SK-N-SH (cell line): ENCODE measurements around the gene MACROH2A2. TPM values are rescaled to one million over a fixed set of nuclear protein-coding genes. Genes with fewer than 3 reads are reported as not detected.

Source experiments
- CTCF ChIA-PET: fragments of 300-600, 350-600 bp; formaldehyde crosslinking; extraction: SDS; loops from one replicate; lab custom pipeline; 2021; lab: Yijun Ruan, JAX
- POLR2A ChIA-PET: fragments of 350-600 bp; sonication (Branson Sonifier 250); formaldehyde crosslinking; extraction: SDS; loops from one replicate; lab custom pipeline; 2020; ENCODE audit warnings: antibody characterized with exemption, inconsistent platforms; lab: Yijun Ruan, JAX
- DNase-seq: peaks from one replicate; pipeline ENCODE4 v3.0.0; 2012
- H2AFZ ChIP-seq: fragments of 200-600 bp; sonication (generic); 2 replicates; pipeline ENCODE4 v1.8.1; 2016; ENCODE audit warnings: antibody characterized with exemption, mild to moderate bottlenecking, low read depth
- H3F3A ChIP-seq: fragments of 200-600 bp; sonication (generic); replicated peaks from 2 replicates; pipeline ENCODE3; 2016; ENCODE audit warnings: antibody characterized with exemption, mild to moderate bottlenecking; ENCODE audit not compliant: insufficient read depth
- H3K27ac ChIP-seq, 2 experiments: fragments of 200-500 bp in 1 of 2; fragments of 200-600 bp in 1 of 2; sonication (Bioruptor generic) in 1 of 2; sonication (generic), shearing (Covaris generic) in 1 of 2; 2 replicates each; pipeline versions ENCODE4 v1.5.1 to v1.6.1; 2014 to 2016; ENCODE audit warnings: low read depth in 2 of 2, inconsistent platforms in 1 of 2, low read length in 1 of 2, mild to moderate bottlenecking in 1 of 2, mixed read lengths in 1 of 2
- H3K27me3 ChIP-seq: fragments of 200-600 bp; sonication (generic), shearing (Covaris generic); 2 replicates; pipeline ENCODE4 v1.6.1; 2016; ENCODE audit warnings: mixed run types; ENCODE audit not compliant: insufficient read depth
- H3K36me3 ChIP-seq, 2 experiments: fragments of 200-500 bp in 1 of 2; fragments of 200-600 bp in 1 of 2; sonication (Bioruptor generic) in 1 of 2; sonication (generic) in 1 of 2; replicated peaks in 1 of 2; 2 replicates each; pipeline versions ENCODE3 to v1.5.1; 2014 to 2016; ENCODE audit warnings: low read length in 1 of 2, mild to moderate bottlenecking in 1 of 2; ENCODE audit not compliant: insufficient read depth in 2 of 2, control insufficient read depth in 1 of 2
- H3K4me1 ChIP-seq, 2 experiments: fragments of 200-500 bp in 1 of 2; fragments of 200-600 bp in 1 of 2; sonication (Bioruptor generic) in 1 of 2; sonication (generic), shearing (Covaris generic) in 1 of 2; 2 replicates each; pipeline versions ENCODE4 v1.5.1 to v1.6.1; 2014 to 2016; ENCODE audit warnings: low read depth in 1 of 2, low read length in 1 of 2, mixed run types in 1 of 2; ENCODE audit not compliant: insufficient read depth in 2 of 2, control insufficient read depth in 1 of 2
- H3K4me2 ChIP-seq: fragments of 200-600 bp; sonication (generic), shearing (Covaris generic); 2 replicates; pipeline ENCODE4 v1.6.1; 2017; ENCODE audit warnings: mixed run types
- H3K4me3 ChIP-seq, 2 experiments: fragments of 200-500 bp in 1 of 2; fragments of 200-600 bp in 1 of 2; sonication (Bioruptor generic) in 1 of 2; sonication (generic), shearing (Covaris generic) in 1 of 2; 2 replicates each; pipeline versions ENCODE4 v1.5.1 to v1.8.1; 2014 to 2016; ENCODE audit warnings: low read depth in 2 of 2, inconsistent platforms in 1 of 2, low read length in 1 of 2, mild to moderate bottlenecking in 1 of 2, mixed read lengths in 1 of 2, moderate library complexity in 1 of 2
- H3K79me2 ChIP-seq: fragments of 200-600 bp; sonication (generic); 2 replicates; pipeline ENCODE4 v1.8.1; 2017; ENCODE audit warnings: mild to moderate bottlenecking; ENCODE audit not compliant: insufficient read depth
- H3K9ac ChIP-seq: fragments of 200-600 bp; sonication (generic); 2 replicates; pipeline ENCODE4 v1.6.1; 2017; ENCODE audit warnings: mixed run types
- H3K9me2 ChIP-seq: fragments of 200-600 bp; sonication (generic); 2 replicates; pipeline ENCODE4 v1.6.1; 2017; ENCODE audit warnings: mixed run types
- H3K9me3 ChIP-seq: fragments of 200-600 bp; sonication (generic); 2 replicates; pipeline ENCODE4 v1.6.1; 2017; ENCODE audit warnings: mixed run types, mild to moderate bottlenecking, moderate library complexity
- H4K20me1 ChIP-seq: fragments of 200-600 bp; sonication (generic); 2 replicates; pipeline ENCODE4 v1.6.1; 2017; ENCODE audit warnings: mild to moderate bottlenecking, mixed run types; ENCODE audit not compliant: insufficient read depth
- EP300 ChIP-seq, 2 experiments: IDR thresholded peaks; 2 replicates each; pipeline versions ENCODE4 v1.4.0 to v1.6.1; 2012; ENCODE audit warnings: borderline replicate concordance in 1 of 2, low read depth in 1 of 2, low read length in 1 of 2
- EZH2phosphoT487 ChIP-seq: fragments of 200-600 bp; sonication (generic); IDR thresholded peaks from 2 replicates; pipeline ENCODE4 v1.6.1; 2017; ENCODE audit warnings: low read depth, mixed run types, mild to moderate bottlenecking, antibody characterized with exemption, moderate library complexity, borderline replicate concordance
- GABPA ChIP-seq: IDR thresholded peaks from 2 replicates; pipeline ENCODE4 v1.4.0; 2012; ENCODE audit warnings: low read depth, mild to moderate bottlenecking
- GATA2 ChIP-seq: sonication (generic); formaldehyde crosslinking; IDR thresholded peaks from 2 replicates; pipeline ENCODE4 v1.5.0; 2020; ENCODE audit warnings: mild to moderate bottlenecking, missing genetic modification reagents
- JUND ChIP-seq: IDR thresholded peaks from 2 replicates; pipeline ENCODE4 v1.4.0; 2012
- MEF2A ChIP-seq: IDR thresholded peaks from 2 replicates; pipeline ENCODE4 v1.4.0; 2012; ENCODE audit warnings: low read depth, borderline replicate concordance
- MXI1 ChIP-seq: IDR thresholded peaks from 2 replicates; pipeline ENCODE4 v1.6.1; 2012; ENCODE audit warnings: mild to moderate bottlenecking, low read depth, low read length, improper control_type of control experiment
- RCOR1 ChIP-seq: fragments of 150-350 bp; IDR thresholded peaks from 2 replicates; pipeline ENCODE4 v1.6.1; 2017; ENCODE audit warnings: antibody characterized with exemption, low read length
- RFX5 ChIP-seq: IDR thresholded peaks from 2 replicates; pipeline ENCODE4 v1.6.1; 2012; ENCODE audit warnings: mild to moderate bottlenecking, improper control_type of control experiment, low read length
- SIN3A ChIP-seq: IDR thresholded peaks from 2 replicates; pipeline ENCODE4 v1.6.1; 2012; ENCODE audit warnings: low read depth, mild to moderate bottlenecking, low read length, moderate library complexity, borderline replicate concordance
- SMC3 ChIP-seq: IDR thresholded peaks from 2 replicates; pipeline ENCODE4 v1.6.1; 2012; ENCODE audit warnings: low read depth, low read length, improper control_type of control experiment
- TAF1 ChIP-seq: IDR thresholded peaks from 2 replicates; pipeline ENCODE4 v1.6.1; 2012; ENCODE audit warnings: low read depth, mild to moderate bottlenecking, low read length, moderate library complexity, borderline replicate concordance
- TCF12 ChIP-seq: IDR thresholded peaks from 2 replicates; pipeline ENCODE4 v1.4.0; 2012
- TEAD4 ChIP-seq: IDR thresholded peaks from 2 replicates; pipeline ENCODE4 v1.4.0; 2012; ENCODE audit warnings: mild to moderate bottlenecking, borderline replicate concordance; ENCODE audit not compliant: insufficient read depth
- YY1 ChIP-seq: IDR thresholded peaks from 2 replicates; pipeline ENCODE4 v1.4.0; 2012; ENCODE audit warnings: low read depth, mild to moderate bottlenecking
- WGBS: methylation state at CpG from one replicate; pipeline ENCODE4 v1.1.6; 2017; ENCODE audit warnings: low lambda C conversion rate; 5-methylcytosine and 5-hydroxymethylcytosine counted together
- polyA plus RNA-seq, 3 experiments: library from polyadenylated mRNA; depleted of rRNA; stranded (reverse); fragments of >200 nt; gene quantifications; 2 replicates each; pipeline ENCODE4 v1.2.3, GENCODE V29; 2012
- TF ChIP-seq, protein P1 (sequence below): IDR thresholded peaks from 2 replicates; pipeline ENCODE4 v1.4.0; 2012; ENCODE audit warnings: low read depth, borderline replicate concordance
- TF ChIP-seq, protein P2 (sequence below): IDR thresholded peaks from 2 replicates; pipeline ENCODE4 v1.6.1; 2012; ENCODE audit warnings: mild to moderate bottlenecking, low read depth, low read length, moderate library complexity
- TF ChIP-seq, protein P3 (sequence below): fragments of 200-600 bp; sonication (generic); IDR thresholded peaks from 2 replicates; pipeline ENCODE4 v1.6.1; 2017; ENCODE audit warnings: antibody characterized with exemption, mild to moderate bottlenecking, moderate library complexity
- TF ChIP-seq, protein P4 (sequence below): fragments of 150-350 bp; IDR thresholded peaks from 2 replicates; pipeline ENCODE4 v1.6.1; 2016; ENCODE audit warnings: mild to moderate bottlenecking, low read depth, low read length
- TF ChIP-seq, protein P5 (sequence below): IDR thresholded peaks from 2 replicates; pipeline ENCODE4 v1.4.0; 2012; ENCODE audit warnings: low read depth

The MACROH2A2 gene
- polyA plus RNA-seq, 1 of the 3 experiments (the other 2 are of a cell fraction) = 28.9 TPM

DNA sequence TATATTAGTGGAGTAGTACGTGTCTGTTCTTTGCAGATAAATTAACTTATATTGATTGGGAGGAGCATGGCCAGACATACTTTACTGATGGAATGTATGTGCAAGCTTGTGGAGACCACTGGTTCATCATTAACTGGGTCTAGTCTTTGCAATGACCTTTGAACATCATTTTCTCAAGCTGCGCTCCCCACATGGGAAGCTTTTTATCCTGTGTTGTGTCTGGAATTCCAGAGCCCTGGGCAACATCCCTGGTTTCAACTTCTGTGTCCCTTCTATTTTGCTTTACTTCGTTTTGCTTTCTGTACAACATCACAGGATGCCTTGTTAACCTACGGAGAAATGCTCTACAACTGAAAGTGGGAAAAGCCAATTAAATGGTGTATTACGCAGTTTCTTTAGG lies 38.3 kb downstream of the MACROH2A2 start:
- H3K36me3 ChIP-seq = peaks cover 14 to 34% of the 10 kb centered on the region in 2 experiments
- ChIA-PET CTCF (interaction anchor here (1.5 to 3.7 kb wide), 2 partner anchors 15 to 25 kb away, joined by 7 to 11 read pairs; no protein-coding TSS in a partner anchor), POLR2A (no interaction called here)
- H3F3A ChIP-seq = no peaks in the 10 kb centered on the region
- H3K4me3 ChIP-seq = no peak overlapping the region
- no peak for DNase-seq
- no peaks in the 10 kb centered on the region for H3K9me3 ChIP-seq
- no peak overlapping the region for H3K9ac ChIP-seq
- no peak overlapping the region for H3K27ac ChIP-seq
- no peaks in the 10 kb centered on the region for H4K20me1 ChIP-seq
- 87% methylated on average over 5 of the region's 5 CpGs for WGBS
- no peak for TF ChIP-seq YY1
- TF ChIP-seq, protein P1, sequence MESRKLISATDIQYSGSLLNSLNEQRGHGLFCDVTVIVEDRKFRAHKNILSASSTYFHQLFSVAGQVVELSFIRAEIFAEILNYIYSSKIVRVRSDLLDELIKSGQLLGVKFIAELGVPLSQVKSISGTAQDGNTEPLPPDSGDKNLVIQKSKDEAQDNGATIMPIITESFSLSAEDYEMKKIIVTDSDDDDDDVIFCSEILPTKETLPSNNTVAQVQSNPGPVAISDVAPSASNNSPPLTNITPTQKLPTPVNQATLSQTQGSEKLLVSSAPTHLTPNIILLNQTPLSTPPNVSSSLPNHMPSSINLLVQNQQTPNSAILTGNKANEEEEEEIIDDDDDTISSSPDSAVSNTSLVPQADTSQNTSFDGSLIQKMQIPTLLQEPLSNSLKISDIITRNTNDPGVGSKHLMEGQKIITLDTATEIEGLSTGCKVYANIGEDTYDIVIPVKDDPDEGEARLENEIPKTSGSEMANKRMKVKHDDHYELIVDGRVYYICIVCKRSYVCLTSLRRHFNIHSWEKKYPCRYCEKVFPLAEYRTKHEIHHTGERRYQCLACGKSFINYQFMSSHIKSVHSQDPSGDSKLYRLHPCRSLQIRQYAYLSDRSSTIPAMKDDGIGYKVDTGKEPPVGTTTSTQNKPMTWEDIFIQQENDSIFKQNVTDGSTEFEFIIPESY = no peak
- TF ChIP-seq MEF2A = no peak
- TF ChIP-seq JUND = no peak
- TF ChIP-seq EZH2phosphoT487 = no peak
- no peak for TF ChIP-seq SIN3A
- TF ChIP-seq, all 33 proteins: peak for 0
- Histone ChIP-seq H2AFZ (no peak overlapping the region), H3K4me2 (no peak overlapping the region), H3K79me2 (no peaks in the 10 kb centered on the region), H3K4me1 (no peaks in the 10 kb centered on the region), H3K27me3 (no peaks in the 10 kb centered on the region), H3K9me2 (no peaks in the 10 kb centered on the region)

DNA sequence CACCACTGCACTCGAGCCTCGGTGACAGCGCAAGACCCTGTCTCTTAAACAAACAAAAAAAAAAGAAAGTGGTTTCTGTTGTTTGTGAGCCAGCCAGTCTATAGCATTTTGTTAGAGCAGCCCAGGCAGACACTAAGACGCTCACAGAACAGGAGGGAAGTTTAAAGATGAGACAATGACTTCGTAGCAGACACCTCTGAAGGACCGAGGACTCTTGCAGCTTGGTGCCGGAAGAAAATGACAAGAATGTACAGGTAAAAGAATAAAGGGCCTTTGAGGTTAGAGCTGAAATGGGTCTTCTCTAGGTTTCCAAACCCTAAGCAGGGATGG lies 39.7 kb downstream of the MACROH2A2 start:
- no peak overlapping the region for H3K9ac ChIP-seq
- H3K36me3 ChIP-seq = peaks cover 14 to 47% of the 10 kb centered on the region in 2 experiments
- no peak for DNase-seq
- no peaks in the 10 kb centered on the region for H3K9me3 ChIP-seq
- no peaks in the 10 kb centered on the region for H3K4me1 ChIP-seq
- H4K20me1 ChIP-seq = no peaks in the 10 kb centered on the region
- 96% methylated on average over 7 of the region's 7 CpGs for WGBS
- ChIA-PET POLR2A (no interaction called here), CTCF (interaction anchor here (2.0 to 16.8 kb wide), 3 partner anchors 14 to 134 kb away, joined by 7 to 184 read pairs (median 11); no protein-coding TSS in a partner anchor)
- H3K27me3 ChIP-seq = no peaks in the 10 kb centered on the region
- no peak overlapping the region for H3K27ac ChIP-seq
- no peaks in the 10 kb centered on the region for H3F3A ChIP-seq
- no peaks in the 10 kb centered on the region for H3K9me2 ChIP-seq
- no peak overlapping the region for H3K4me2 ChIP-seq
- H2AFZ ChIP-seq = no peak overlapping the region
- H3K4me3 ChIP-seq = no peak overlapping the region
- no peaks in the 10 kb centered on the region for H3K79me2 ChIP-seq
- TF ChIP-seq JUND (no peak), RCOR1 (no peak), TAF1 (no peak), GABPA (no peak), GATA2 (CRISPR knock-in tag) (no peak), TEAD4 (no peak), TCF12 (no peak), RFX5 (no peak), MEF2A (no peak), MXI1 (no peak), EP300 (IDR thresholded peaks at IDR 0.05; ENCODE audit: borderline replicate concordance in 1 of 2, low read depth in 1 of 2, low read length in 1 of 2) (no peak), SMC3 (no peak)
- TF ChIP-seq, protein P2, sequence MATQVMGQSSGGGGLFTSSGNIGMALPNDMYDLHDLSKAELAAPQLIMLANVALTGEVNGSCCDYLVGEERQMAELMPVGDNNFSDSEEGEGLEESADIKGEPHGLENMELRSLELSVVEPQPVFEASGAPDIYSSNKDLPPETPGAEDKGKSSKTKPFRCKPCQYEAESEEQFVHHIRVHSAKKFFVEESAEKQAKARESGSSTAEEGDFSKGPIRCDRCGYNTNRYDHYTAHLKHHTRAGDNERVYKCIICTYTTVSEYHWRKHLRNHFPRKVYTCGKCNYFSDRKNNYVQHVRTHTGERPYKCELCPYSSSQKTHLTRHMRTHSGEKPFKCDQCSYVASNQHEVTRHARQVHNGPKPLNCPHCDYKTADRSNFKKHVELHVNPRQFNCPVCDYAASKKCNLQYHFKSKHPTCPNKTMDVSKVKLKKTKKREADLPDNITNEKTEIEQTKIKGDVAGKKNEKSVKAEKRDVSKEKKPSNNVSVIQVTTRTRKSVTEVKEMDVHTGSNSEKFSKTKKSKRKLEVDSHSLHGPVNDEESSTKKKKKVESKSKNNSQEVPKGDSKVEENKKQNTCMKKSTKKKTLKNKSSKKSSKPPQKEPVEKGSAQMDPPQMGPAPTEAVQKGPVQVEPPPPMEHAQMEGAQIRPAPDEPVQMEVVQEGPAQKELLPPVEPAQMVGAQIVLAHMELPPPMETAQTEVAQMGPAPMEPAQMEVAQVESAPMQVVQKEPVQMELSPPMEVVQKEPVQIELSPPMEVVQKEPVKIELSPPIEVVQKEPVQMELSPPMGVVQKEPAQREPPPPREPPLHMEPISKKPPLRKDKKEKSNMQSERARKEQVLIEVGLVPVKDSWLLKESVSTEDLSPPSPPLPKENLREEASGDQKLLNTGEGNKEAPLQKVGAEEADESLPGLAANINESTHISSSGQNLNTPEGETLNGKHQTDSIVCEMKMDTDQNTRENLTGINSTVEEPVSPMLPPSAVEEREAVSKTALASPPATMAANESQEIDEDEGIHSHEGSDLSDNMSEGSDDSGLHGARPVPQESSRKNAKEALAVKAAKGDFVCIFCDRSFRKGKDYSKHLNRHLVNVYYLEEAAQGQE = no peak
- TF ChIP-seq, protein P3, sequence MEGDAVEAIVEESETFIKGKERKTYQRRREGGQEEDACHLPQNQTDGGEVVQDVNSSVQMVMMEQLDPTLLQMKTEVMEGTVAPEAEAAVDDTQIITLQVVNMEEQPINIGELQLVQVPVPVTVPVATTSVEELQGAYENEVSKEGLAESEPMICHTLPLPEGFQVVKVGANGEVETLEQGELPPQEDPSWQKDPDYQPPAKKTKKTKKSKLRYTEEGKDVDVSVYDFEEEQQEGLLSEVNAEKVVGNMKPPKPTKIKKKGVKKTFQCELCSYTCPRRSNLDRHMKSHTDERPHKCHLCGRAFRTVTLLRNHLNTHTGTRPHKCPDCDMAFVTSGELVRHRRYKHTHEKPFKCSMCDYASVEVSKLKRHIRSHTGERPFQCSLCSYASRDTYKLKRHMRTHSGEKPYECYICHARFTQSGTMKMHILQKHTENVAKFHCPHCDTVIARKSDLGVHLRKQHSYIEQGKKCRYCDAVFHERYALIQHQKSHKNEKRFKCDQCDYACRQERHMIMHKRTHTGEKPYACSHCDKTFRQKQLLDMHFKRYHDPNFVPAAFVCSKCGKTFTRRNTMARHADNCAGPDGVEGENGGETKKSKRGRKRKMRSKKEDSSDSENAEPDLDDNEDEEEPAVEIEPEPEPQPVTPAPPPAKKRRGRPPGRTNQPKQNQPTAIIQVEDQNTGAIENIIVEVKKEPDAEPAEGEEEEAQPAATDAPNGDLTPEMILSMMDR = no peak
- TF ChIP-seq, protein P4, sequence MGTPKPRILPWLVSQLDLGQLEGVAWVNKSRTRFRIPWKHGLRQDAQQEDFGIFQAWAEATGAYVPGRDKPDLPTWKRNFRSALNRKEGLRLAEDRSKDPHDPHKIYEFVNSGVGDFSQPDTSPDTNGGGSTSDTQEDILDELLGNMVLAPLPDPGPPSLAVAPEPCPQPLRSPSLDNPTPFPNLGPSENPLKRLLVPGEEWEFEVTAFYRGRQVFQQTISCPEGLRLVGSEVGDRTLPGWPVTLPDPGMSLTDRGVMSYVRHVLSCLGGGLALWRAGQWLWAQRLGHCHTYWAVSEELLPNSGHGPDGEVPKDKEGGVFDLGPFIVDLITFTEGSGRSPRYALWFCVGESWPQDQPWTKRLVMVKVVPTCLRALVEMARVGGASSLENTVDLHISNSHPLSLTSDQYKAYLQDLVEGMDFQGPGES = no peak
- TF ChIP-seq, protein P5, sequence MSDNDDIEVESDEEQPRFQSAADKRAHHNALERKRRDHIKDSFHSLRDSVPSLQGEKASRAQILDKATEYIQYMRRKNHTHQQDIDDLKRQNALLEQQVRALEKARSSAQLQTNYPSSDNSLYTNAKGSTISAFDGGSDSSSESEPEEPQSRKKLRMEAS = no peak
